Measurements from ENCODE around the gene TBC1D30.
A peak's percentile ranks its signal among the peaks of the same experiment; 100 is the strongest.
"Not testable (repeated sequence)": the region's sequence is repeated elsewhere in the genome, so short reads cannot be mapped to it uniquely, and the experiment has no call there.

Gene TBC1D30

DNA sequence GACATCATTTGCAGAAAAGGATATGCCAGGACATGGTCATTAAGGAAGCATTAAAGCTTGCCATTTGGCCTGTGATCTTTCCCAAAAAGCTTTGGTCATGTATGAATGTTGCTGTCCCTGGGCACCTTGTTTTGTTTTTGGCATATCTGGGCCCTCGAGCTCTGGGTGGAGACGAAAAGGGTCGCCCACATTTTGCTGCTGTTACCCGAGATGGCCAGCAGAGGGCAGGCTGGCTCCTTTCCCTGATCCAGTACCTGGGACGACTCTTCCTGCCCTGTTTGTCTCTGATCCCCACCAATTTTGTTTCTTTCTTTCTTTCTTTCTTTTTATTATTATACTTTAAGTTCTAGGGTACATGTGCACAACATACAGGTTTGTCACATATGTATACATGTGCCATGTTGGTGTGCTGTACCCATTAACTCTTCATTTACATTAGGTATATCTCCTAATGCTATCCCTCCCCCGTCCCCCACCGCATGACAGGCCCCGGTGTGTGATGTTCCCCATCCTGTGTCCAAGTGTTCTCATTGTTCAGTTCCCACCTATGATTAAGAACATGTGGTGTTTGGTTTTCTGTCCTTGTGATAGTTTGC is 22.2 kb upstream of the TBC1D30 start:
- DNase-seq (ENCODE audit: insufficient read length, low spot score) = peak; percentile 67
- not testable (repeated sequence) for FAIRE-seq

DNA sequence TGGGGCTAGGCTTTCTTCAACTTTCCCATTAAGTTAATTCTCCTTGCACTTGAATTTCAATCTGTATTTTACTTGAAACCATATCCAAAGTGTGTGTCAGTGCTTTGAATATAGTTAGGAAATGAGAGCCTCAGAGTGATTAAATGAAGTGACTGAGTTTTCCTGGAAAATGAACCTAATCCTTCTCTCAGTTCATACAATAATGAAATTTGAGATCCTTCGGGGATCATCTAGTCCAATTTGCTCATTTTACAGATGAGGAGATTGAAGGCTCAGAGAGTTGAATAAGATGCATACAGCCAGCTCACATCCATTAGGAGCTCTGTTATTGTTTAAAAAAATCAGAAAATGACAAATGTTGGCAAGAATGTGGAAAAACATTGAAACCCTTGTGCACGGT is 18.3 kb upstream of the TBC1D30 start:
- FAIRE-seq = no peak
- no peak for DNase-seq (ENCODE audit: insufficient read length, low spot score)

DNA sequence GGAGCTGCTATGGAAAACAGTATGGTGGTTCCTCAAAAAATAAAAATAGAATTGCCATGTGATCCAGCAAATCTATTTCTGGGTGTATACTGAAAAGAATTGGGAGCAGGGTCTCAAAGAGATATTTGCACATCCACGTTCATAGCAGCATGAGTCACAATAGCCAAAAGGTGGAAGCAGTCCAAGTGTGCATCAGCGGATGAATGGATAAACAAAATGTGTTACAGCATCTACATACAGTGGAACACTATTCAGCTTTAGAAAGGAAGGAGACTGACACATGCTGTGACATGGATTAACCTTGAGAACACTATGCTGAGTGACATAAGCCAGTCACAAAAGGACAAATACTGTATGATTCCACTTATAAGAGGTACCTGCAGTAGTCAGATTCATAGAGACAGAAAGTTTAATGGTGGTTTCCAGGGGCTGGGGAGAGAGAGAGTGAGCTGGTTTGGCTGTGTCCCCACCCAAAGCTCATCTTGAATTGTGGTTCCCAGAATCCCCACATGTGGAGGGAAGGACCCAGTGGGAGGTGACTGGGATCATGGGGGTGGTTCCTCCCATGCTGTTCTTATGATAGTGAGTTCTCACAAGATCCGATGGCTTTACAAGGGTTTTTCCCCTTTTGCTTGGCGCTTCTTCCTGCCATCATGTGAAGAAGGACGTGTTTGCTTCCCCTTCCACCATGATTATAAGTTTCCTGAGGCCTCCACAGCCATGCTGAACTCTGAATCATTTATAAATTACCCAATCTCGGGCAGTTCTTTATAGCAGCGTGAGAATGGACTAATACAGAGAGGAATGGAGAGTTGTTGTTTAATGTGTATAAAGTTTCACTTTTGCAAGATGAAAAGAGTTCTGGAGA is 17.6 kb upstream of the TBC1D30 start:
- FAIRE-seq (no peak), DNase-seq (ENCODE audit: insufficient read length, low spot score) (no peak)

DNA sequence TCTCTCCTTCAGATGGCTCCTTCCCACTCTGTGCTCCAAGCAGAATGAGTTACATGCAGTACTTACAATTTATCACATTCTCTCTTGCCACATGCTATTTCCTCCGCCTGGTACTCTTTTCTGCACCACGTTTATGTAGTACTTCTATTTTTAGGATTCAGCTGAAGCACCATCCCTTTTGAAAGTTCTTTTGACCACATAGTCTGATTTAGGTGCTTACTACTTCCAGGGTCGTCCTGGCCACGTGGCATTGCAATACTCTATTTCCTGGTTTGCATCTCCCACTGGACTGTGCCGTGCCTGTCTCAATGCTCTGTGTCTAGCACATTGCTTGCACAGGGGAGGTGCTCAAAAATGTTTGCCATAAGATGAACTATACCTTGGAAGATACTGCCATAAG is 16.3 kb upstream of the TBC1D30 start:
- no peak for DNase-seq (ENCODE audit: insufficient read length, low spot score)
- FAIRE-seq = no peak

DNA sequence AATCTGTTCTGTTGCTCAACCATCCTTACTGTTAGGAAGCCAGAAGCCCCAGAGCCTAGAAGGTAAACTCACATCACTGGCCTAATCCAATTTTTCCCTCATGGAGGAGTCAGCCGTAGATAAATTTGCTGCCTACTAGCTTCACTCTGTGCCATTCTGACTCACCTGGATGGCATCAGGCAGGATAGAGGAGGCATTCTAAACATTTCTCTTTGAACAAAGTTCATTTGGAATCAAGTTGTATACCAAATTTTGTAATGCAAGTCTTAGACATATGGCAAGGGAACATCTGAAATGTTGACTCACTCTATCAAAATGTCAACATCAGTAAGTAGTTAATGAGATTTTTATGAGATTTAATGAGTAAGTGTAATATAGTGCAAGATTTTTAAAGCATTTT is 13.6 kb upstream of the TBC1D30 start:
- DNase-seq (ENCODE audit: insufficient read length, low spot score) (no peak), FAIRE-seq (no peak)

DNA sequence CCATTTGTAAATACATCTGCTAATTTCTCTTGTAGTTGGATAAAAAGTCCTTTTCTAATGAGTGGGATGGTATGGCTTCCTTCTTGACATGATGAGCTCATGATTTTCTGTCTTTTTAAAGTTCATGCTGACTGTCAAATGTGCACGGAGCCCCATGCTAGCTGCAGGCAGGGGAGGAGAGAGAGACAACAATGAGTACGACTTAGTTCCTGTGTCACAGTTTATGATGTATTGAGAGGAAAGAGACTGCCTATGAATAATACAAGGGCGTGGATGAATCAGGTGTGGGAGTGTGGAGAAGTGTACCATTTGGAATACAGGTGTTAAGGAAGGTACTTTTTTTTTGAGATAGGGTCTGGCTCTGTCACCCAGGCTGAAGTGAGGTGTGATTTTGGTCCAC is 10.7 kb upstream of the TBC1D30 start:
- DNase-seq (ENCODE audit: insufficient read length, low spot score) (no peak), FAIRE-seq (no peak)

DNA sequence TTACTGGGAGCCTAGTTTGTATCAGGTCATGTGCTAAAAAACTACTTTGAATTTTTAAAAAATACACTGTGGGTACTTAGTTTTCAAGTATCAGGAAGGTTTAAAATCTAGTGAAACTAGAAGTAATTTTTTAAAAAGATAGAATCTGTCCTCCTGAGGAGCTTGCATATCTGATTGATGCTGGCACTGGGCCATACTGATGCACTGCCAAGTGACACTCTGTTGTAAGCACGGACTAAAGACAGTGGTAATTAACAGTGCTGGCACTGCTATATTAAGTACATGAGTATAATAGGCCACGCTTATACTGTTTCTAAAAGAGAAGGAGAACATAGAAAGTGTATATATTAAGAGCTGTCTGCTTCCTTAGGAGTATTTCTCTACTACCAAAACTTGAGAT is 10.0 kb upstream of the TBC1D30 start:
- no peak for DNase-seq (ENCODE audit: insufficient read length, low spot score)
- no peak for FAIRE-seq

DNA sequence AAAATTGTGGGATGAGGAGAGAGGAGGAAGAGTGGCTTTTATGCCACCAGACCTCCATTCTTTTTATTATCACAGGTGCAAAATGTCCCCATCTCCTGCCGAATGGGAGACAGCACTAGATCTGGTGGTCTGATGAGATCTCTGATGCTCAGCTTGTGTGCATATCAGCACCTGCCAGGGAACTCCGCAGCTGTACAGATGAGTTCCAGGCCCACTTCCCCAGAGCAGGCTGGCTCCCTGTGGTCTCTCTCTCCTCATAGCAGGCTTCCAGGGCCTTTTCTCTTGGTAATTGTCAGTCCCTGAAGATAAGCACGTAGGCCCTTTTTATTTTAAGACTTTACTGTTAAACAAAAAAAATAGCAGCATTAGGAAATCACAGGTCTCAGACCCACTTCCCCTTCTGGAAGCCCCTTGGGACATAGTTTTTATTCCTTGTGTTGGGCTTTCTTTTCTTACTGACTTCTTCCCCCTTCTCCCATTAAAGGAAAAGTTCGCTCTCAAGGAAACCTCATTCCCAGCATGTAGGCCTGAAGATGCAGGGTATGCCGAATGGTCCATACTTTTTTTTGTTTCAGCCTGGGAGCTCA is 4.5 kb upstream of the TBC1D30 start:
- DNase-seq (ENCODE audit: insufficient read length, low spot score) = no peak
- FAIRE-seq = no peak

GRCh38 chr12:64820593-64820992 is 3.9 kb upstream of the TBC1D30 start:
- no peak for DNase-seq (ENCODE audit: insufficient read length, low spot score)
- FAIRE-seq = no peak

- FAIRE-seq (no peak), DNase-seq (ENCODE audit: insufficient read length, low spot score) (no peak)
These were observed 3.3 kb upstream of the TBC1D30 start for GRCh38 chr12:64821116-64821630.

GRCh38 chr12:64824130-64824499 is 332 bp upstream of the TBC1D30 start:
- DNase-seq (ENCODE audit: insufficient read length, low spot score) = peak; percentile 23
- no peak for FAIRE-seq

- FAIRE-seq = no peak
- no peak for DNase-seq (ENCODE audit: insufficient read length, low spot score)
These were observed 935 bp downstream of the TBC1D30 start for GRCh38 chr12:64825143-64826021.

GRCh38 chr12:64826234-64826633 is 1.8 kb downstream of the TBC1D30 start:
- FAIRE-seq (no peak), DNase-seq (ENCODE audit: insufficient read length, low spot score) (no peak)

- FAIRE-seq (no peak), DNase-seq (ENCODE audit: insufficient read length, low spot score) (no peak)
These were observed 4.3 kb downstream of the TBC1D30 start for GRCh38 chr12:64828713-64829112.

DNA sequence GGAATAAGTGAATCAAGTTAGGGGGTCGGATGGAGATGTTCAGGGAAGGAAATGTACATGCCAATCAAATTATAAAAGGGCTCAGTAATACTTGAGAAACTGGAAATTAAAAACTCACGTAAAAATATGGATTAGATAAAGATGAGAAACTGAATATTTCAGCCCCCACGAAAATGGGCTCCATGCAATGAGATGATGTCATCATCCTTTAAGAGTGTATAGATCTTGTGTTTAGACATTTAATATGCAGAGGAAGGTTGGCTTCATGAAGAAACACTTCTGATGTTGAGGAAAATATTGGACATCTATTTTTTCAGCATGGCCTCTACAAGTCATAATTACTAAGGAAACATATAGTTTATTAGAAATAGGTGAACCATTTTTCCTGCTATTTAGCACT is 9.5 kb downstream of the TBC1D30 start:
- DNase-seq (ENCODE audit: insufficient read length, low spot score) (no peak), FAIRE-seq (no peak)

DNA sequence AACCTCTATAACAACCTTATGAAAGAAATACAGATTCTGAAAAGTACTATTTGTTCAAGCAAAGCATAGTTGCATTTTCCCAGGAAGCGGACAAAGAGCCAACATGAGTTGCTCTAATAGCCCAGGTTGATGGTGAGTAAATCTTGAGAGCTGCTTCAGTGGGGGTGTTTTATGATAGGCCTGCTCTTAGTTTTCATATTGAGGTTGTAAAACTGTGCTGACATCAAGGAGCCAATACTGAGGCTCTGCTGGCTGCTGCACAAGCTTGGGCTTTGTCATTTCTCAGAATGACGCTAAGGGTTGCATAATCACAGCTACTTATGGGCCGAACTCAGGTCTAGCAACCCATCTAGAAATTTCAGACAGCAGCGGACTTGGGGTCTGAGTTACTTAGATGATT is 11.5 kb downstream of the TBC1D30 start:
- DNase-seq (ENCODE audit: insufficient read length, low spot score) = no peak
- FAIRE-seq = no peak

GRCh38 chr12:64836856-64837255 is 12.4 kb downstream of the TBC1D30 start:
- FAIRE-seq (no peak), DNase-seq (ENCODE audit: insufficient read length, low spot score) (no peak)

DNA sequence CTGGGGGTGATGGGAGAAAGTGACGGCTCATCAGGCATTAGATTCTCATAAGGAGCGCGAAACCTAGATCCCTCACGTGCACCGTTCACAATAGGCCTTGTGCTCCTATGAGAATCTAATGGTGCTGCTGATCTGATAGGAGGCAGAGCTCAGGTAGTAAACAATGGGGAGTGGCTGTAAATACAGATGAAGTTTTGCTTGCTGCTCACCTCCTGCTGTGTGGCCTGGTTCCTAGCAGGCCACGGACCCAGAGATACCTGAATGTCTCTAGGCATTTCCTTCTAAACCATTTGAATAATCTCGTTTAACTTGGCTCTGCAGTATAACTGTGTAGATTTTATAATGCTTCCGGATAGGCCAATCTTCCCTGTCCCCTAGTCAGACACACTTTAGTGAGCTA is 13.0 kb downstream of the TBC1D30 start:
- no peak for FAIRE-seq

GRCh38 chr12:64840119-64840518 is 15.7 kb downstream of the TBC1D30 start:
- FAIRE-seq = no peak
- DNase-seq (ENCODE audit: insufficient read length, low spot score) = no peak

More for the DNA sequence above, 13.0 kb downstream of the TBC1D30 start:
- no peak for DNase-seq (ENCODE audit: insufficient read length, low spot score)

DNA sequence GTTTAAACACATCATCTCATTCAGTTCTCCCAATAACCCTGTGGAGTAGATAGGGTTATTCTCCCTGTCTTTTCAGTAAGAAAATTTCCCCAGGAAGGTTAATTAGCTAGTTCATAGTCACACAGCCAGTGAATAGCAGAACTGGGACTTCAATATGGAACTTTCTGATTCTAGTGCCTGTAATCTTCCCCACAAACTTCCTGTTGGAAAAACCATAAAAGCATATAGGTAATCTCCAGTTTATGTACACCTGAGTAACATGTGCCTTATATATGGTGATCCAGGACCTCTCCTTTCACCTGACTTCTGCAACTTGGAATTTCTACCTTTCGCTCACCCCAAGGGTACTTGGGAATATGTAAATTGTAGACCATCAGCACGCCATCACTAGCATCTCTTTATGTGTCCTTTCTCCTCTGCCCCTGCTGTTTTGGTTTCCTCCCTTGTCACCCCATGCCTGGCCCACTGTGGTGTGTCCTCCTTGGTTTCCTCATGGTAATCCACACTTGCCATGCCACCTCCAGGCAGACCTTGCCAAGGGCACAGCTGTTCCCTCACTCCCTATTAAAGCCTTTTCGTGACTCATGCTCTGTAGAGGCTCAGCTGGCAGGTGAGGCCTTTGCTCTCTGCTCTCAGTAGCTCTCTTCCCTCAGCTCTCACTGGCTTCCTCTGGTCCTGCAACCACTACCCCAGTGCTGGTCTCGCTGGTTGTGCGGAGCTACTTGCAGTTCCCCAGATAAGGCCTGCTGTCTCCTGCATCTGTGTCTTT is 16.7 kb downstream of the TBC1D30 start:
- no peak for DNase-seq (ENCODE audit: insufficient read length, low spot score)
- no peak for FAIRE-seq

All from HTR-8/SVneo (cell line).